NK-92 (cell line): Measurements from ENCODE around the gene TFR2.
A peak's percentile ranks its signal among the peaks of the same experiment; 100 is the strongest.

ENCODE experiments used
- DNase-seq: peaks from one replicate; lab custom pipeline; 2025; ENCODE audit not compliant: unreplicated experiment; lab: John Stamatoyannopoulos, UW

TFR2 gene

GRCh38 chr7:100586266-100587025 lies 54.9 kb downstream of the TFR2 start, which contains the start of gene FBXO24:
Gene FBXO24, plus strand, starts transcription at chr7:100586328. Its CDS starts 298 bp downstream, at chr7:100586626.
- DNase-seq, result peak; percentile 98

GRCh38 chr7:100585511-100586265 lies 55.7 kb downstream of the TFR2 start, which contains the start of gene LRCH4:
Gene LRCH4, minus strand, starts transcription at chr7:100586129. Its CDS starts 29 bp downstream, at chr7:100586100.
- no peak for DNase-seq

- no peak for DNase-seq
Observed at GRCh38 chr7:100584683-100585510, 56.5 kb downstream of the TFR2 start.

- DNase-seq, result no peak
Observed at GRCh38 chr7:100584054-100584682, 57.2 kb downstream of the TFR2 start.

- no peak for DNase-seq
Observed at GRCh38 chr7:100583132-100584053, 58.0 kb downstream of the TFR2 start.

GRCh38 chr7:100582650-100583049 lies 58.7 kb downstream of the TFR2 start:
- DNase-seq, result no peak

GRCh38 chr7:100582041-100582579 lies 59.2 kb downstream of the TFR2 start:
- no peak for DNase-seq

GRCh38 chr7:100580466-100581283 lies 60.7 kb downstream of the TFR2 start:
- DNase-seq, result no peak

- no peak for DNase-seq
Observed at GRCh38 chr7:100578246-100579183, 62.8 kb downstream of the TFR2 start.

GRCh38 chr7:100577507-100577906 lies 63.8 kb downstream of the TFR2 start:
- no peak for DNase-seq

- DNase-seq, result no peak
Observed at GRCh38 chr7:100577103-100577502, 64.2 kb downstream of the TFR2 start.

GRCh38 chr7:100576384-100576993 lies 64.9 kb downstream of the TFR2 start:
- DNase-seq, result no peak

- DNase-seq, result no peak
Observed at GRCh38 chr7:100575746-100576383, 65.5 kb downstream of the TFR2 start.

GRCh38 chr7:100575206-100575631 lies 66.1 kb downstream of the TFR2 start:
- DNase-seq, result no peak

GRCh38 chr7:100574362-100575205 lies 66.8 kb downstream of the TFR2 start:
- DNase-seq, result no peak
